OCI-LY3 (cell line): ENCODE data around the gene ARHGAP15.
"Not testable (repeated sequence)": the region's sequence is repeated elsewhere in the genome, so short reads cannot be mapped to it uniquely, and the experiment has no call there.

Experiments
- H2AFZ ChIP-seq: fragments of 200-600, 300-600 bp; shearing (Covaris generic); 2 replicates; pipeline ENCODE4 v1.6.0; 2014; ENCODE audit warnings: antibody characterized with exemption, low read depth, low read length
- H3K27ac ChIP-seq: fragments of 200-600, 300-600 bp; sonication (generic); 2 replicates; pipeline ENCODE4 v1.5.1; 2014; ENCODE audit warnings: mild to moderate bottlenecking, low read length, moderate library complexity, mixed read lengths
- H3K27me3 ChIP-seq: fragments of 200-600, 300-600 bp; sonication (generic); 2 replicates; pipeline ENCODE4 v1.6.1; 2014; ENCODE audit warnings: low read depth, low read length, mixed read lengths
- H3K36me3 ChIP-seq: fragments of 200-600, 300-600 bp; sonication (generic); replicated peaks from 2 replicates; pipeline ENCODE3; 2014; ENCODE audit warnings: low read depth, low read length, mixed read lengths
- H3K4me1 ChIP-seq: fragments of 300-600, 200-600 bp; sonication (generic); 2 replicates; pipeline ENCODE4 v1.6.1; 2014; ENCODE audit warnings: low read length, mixed read lengths
- H3K4me2 ChIP-seq: fragments of 200-600, 300-600 bp; sonication (generic); 2 replicates; pipeline ENCODE4 v1.6.1; 2014; ENCODE audit warnings: low read length, mixed read lengths
- H3K4me3 ChIP-seq: fragments of 300-600, 200-600 bp; sonication (generic); 2 replicates; pipeline ENCODE4 v1.5.1; 2014; ENCODE audit warnings: antibody characterized with exemption, mild to moderate bottlenecking, low read length, moderate library complexity
- H3K79me2 ChIP-seq: fragments of 300-600, 200-600 bp; shearing (Covaris generic); 2 replicates; pipeline ENCODE4 v1.6.1; 2014; ENCODE audit warnings: mild to moderate bottlenecking, low read length, mixed read lengths
- H3K9ac ChIP-seq: fragments of 300-600, 200-600 bp; shearing (Covaris generic); 2 replicates; pipeline ENCODE4 v1.6.0; 2014; ENCODE audit warnings: mild to moderate bottlenecking, low read length, moderate library complexity
- H3K9me3 ChIP-seq: fragments of 200-600, 300-600 bp; shearing (Covaris generic); 2 replicates; pipeline ENCODE4 v1.6.1; 2014; ENCODE audit warnings: low read length, mixed read lengths; ENCODE audit not compliant: insufficient read depth
- H4K20me1 ChIP-seq: fragments of 200-600, 300-600 bp; sonication (generic); 2 replicates; pipeline ENCODE4 v1.6.1; 2016; ENCODE audit warnings: low read length, mixed read lengths; ENCODE audit not compliant: insufficient read depth
- CTCF ChIP-seq: fragments of 200-600, 300-600 bp; sonication (generic); IDR thresholded peaks from 2 replicates; pipeline ENCODE4 v1.5.1; 2014; ENCODE audit warnings: antibody characterized with exemption, low read length, low read depth
- EZH2phosphoT487 ChIP-seq: fragments of 200-600 bp; shearing (Covaris generic); IDR thresholded peaks from 2 replicates; pipeline ENCODE4 v1.6.1; 2018; ENCODE audit warnings: antibody characterized with exemption, mixed run types, low read depth

Gene ARHGAP15

GRCh38 chr2:143530758-143531157 lies 401.5 kb downstream of the ARHGAP15 start:
- TF ChIP-seq CTCF: no peak
- no peak for TF ChIP-seq EZH2phosphoT487
- no peak overlapping the region for H3K4me3 ChIP-seq
- no peaks in the 10 kb centered on the region for H3K27me3 ChIP-seq
- no peaks in the 10 kb centered on the region for H3K9me3 ChIP-seq
- no peaks in the 10 kb centered on the region for H3K4me1 ChIP-seq
- H3K27ac ChIP-seq: no peak overlapping the region
- H3K4me2 ChIP-seq: no peak overlapping the region
- no peak overlapping the region for H3K9ac ChIP-seq
- H4K20me1 ChIP-seq: no peaks in the 10 kb centered on the region
- no peaks in the 10 kb centered on the region for H3K79me2 ChIP-seq
- no peak overlapping the region for H2AFZ ChIP-seq
- H3K36me3 ChIP-seq: peaks cover 3% of the 10 kb centered on the region

DNA sequence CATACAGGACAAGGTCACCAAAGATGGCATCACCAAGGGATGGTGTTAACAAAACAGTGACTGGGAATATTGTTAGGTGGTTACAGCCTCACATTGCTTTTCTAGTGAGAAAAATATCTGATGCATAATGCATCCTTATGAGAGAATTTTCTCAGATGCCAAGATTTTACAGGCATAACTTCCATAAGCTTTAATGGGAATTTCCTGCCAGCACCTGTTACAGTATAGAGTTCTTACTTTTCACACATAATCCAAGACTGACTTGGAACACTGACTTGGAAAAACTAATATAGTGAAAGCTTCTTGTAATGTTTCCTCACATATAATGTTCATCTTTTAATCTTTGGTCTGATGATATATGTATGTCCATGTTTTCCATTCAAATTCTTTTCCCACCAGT lies 402.8 kb downstream of the ARHGAP15 start:
- peaks cover 3% of the 10 kb centered on the region for H3K36me3 ChIP-seq
- H3K9me3 ChIP-seq: no peaks in the 10 kb centered on the region
- H3K27ac ChIP-seq: no peak overlapping the region
- no peak overlapping the region for H3K4me2 ChIP-seq
- no peaks in the 10 kb centered on the region for H4K20me1 ChIP-seq
- H3K79me2 ChIP-seq: no peaks in the 10 kb centered on the region
- H3K9ac ChIP-seq: no peak overlapping the region
- TF ChIP-seq CTCF (no peak), EZH2phosphoT487 (no peak)
- no peaks in the 10 kb centered on the region for H3K27me3 ChIP-seq
- H3K4me3 ChIP-seq: no peak overlapping the region
- H3K4me1 ChIP-seq: no peaks in the 10 kb centered on the region
- H2AFZ ChIP-seq: no peak overlapping the region

- Histone ChIP-seq H3K4me2 (no peak overlapping the region), H3K79me2 (no peaks in the 10 kb centered on the region), H2AFZ (no peak overlapping the region), H3K9me3 (no peaks in the 10 kb centered on the region), H4K20me1 (no peaks in the 10 kb centered on the region), H3K9ac (no peak overlapping the region), H3K4me1 (no peaks in the 10 kb centered on the region), H3K36me3 (peaks cover 3% of the 10 kb centered on the region), H3K27ac (no peak overlapping the region), H3K4me3 (no peak overlapping the region), H3K27me3 (no peaks in the 10 kb centered on the region)
- no peak for TF ChIP-seq EZH2phosphoT487
- no peak for TF ChIP-seq CTCF
These were observed 404.6 kb downstream of the ARHGAP15 start for GRCh38 chr2:143533846-143534245.

- Histone ChIP-seq H2AFZ (no peak overlapping the region), H3K36me3 (peaks cover 3% of the 10 kb centered on the region), H3K4me3 (no peak overlapping the region), H3K27me3 (no peaks in the 10 kb centered on the region), H3K79me2 (no peaks in the 10 kb centered on the region), H4K20me1 (no peaks in the 10 kb centered on the region), H3K9ac (no peak overlapping the region), H3K27ac (no peak overlapping the region), H3K4me2 (no peak overlapping the region), H3K4me1 (no peaks in the 10 kb centered on the region), H3K9me3 (no peaks in the 10 kb centered on the region)
- no peak for TF ChIP-seq EZH2phosphoT487
- TF ChIP-seq CTCF: no peak
These were observed 406.6 kb downstream of the ARHGAP15 start for GRCh38 chr2:143535802-143536201.

DNA sequence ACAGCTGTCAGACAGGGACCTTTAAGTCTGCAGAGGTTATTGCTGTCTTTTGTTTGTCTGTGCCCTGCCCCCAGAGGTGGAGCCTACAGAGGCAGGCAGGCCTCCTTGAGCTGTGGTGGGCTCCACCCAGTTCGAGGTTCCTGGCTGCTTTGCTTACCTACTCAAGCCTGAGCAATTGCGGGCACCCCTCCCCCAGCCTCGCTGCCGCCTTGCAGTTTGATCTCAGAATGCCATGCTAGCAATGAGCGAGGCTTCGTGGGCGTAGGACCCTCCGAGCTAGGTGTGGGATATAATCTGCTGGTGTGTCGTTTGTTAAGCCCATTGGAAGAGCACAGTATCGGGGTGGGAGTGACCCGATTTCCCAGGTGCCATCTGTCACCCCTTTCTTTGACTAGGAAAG lies 412.7 kb downstream of the ARHGAP15 start:
- H4K20me1 ChIP-seq, H3K9ac ChIP-seq, H2AFZ ChIP-seq, H3K79me2 ChIP-seq, H3K27me3 ChIP-seq, H3K4me3 ChIP-seq, H3K36me3 ChIP-seq, H3K27ac ChIP-seq, H3K4me1 ChIP-seq, H3K4me2 ChIP-seq, H3K9me3 ChIP-seq: not testable (repeated sequence)
